H1 (cell line): ENCODE measurements around the gene LRRC19. TPM values are rescaled to one million over a fixed set of nuclear protein-coding genes. Genes with fewer than 3 reads are reported as not detected.

ENCODE experiments used
- CTCF ChIA-PET: fragments of 300-600 bp; sonication (Branson Sonifier 250); formaldehyde crosslinking; loops from one replicate; lab custom pipeline; 2021; ENCODE audit not compliant: partially characterized antibody; lab: Charles Lee
- POLR2A ChIA-PET: fragments of 300-600 bp; sonication (Branson Sonifier 250); formaldehyde crosslinking; loops from one replicate; lab custom pipeline; 2021; ENCODE audit warnings: inconsistent platforms; ENCODE audit not compliant: partially characterized antibody; lab: Charles Lee
- DNase-seq, 2 experiments: peaks; one replicate each; pipeline versions ENCODE4 v3.0.0 to v3.0.0-alpha.2; 2010 to 2022; ENCODE audit warnings: low spot score in 2 of 2, low read depth in 1 of 2, mixed read lengths in 1 of 2
- FAIRE-seq: peaks from 2 replicates; lab custom pipeline; 2011; peaks lifted over from hg19 to GRCh38; lab: Jason Lieb, UNC
- H2AFZ ChIP-seq: 2 replicates; pipeline ENCODE4 v1.8.1; 2012; ENCODE audit warnings: low read length, inconsistent platforms
- H2AK5ac ChIP-seq: 2 replicates; pipeline ENCODE4 v1.6.1; 2013; ENCODE audit warnings: low read depth, low read length
- H2BK120ac ChIP-seq: replicated peaks from 2 replicates; pipeline ENCODE3; 2013; ENCODE audit warnings: low read depth, low read length, inconsistent platforms
- H2BK12ac ChIP-seq: 2 replicates; pipeline ENCODE4 v1.6.1; 2013; ENCODE audit warnings: low read depth, low read length
- H2BK15ac ChIP-seq: 2 replicates; pipeline ENCODE4 v1.6.1; 2013; ENCODE audit warnings: low read length
- H2BK20ac ChIP-seq: 2 replicates; pipeline ENCODE4 v1.6.1; 2013; ENCODE audit warnings: low read length
- H2BK5ac ChIP-seq: 2 replicates; pipeline ENCODE4 v1.6.1; 2013; ENCODE audit warnings: low read depth, low read length
- H3K14ac ChIP-seq: 2 replicates; pipeline ENCODE4 v1.6.1; 2013; ENCODE audit warnings: inconsistent platforms; ENCODE audit not compliant: insufficient read length
- H3K18ac ChIP-seq: 2 replicates; pipeline ENCODE4 v1.6.1; 2013; ENCODE audit warnings: low read length; ENCODE audit errors: extremely low read depth
- H3K23ac ChIP-seq: 2 replicates; pipeline ENCODE4 v1.6.1; 2013; ENCODE audit warnings: inconsistent platforms; ENCODE audit not compliant: insufficient read length
- H3K23me2 ChIP-seq: 2 replicates; pipeline ENCODE4 v1.6.1; 2013; ENCODE audit warnings: low read depth, low read length
- H3K27ac ChIP-seq: 2 replicates; pipeline ENCODE4 v1.6.1; 2011; ENCODE audit warnings: low read depth, low read length, inconsistent platforms
- H3K27me3 ChIP-seq, 4 experiments: replicated peaks in 1 of 4; 1 replicate in 1 of 4; 2 replicates in 3 of 4; pipeline versions ENCODE4 v1.6.1 to v1.8.1; 2011 to 2013; ENCODE audit warnings: low read length in 3 of 4, mild to moderate bottlenecking in 3 of 4, inconsistent platforms in 2 of 4, mixed read lengths in 2 of 4, moderate library complexity in 1 of 4; ENCODE audit not compliant: control insufficient read depth in 3 of 4, insufficient read depth in 3 of 4; ENCODE audit errors: extremely low read depth in 1 of 4
- H3K36me3 ChIP-seq, 4 experiments: 2 replicates each; pipeline versions ENCODE4 v1.6.1 to v1.8.1; 2011 to 2013; ENCODE audit warnings: mild to moderate bottlenecking in 4 of 4, low read length in 3 of 4, moderate library complexity in 2 of 4, control low read depth in 1 of 4, inconsistent platforms in 1 of 4; ENCODE audit not compliant: insufficient read depth in 4 of 4, control insufficient read depth in 2 of 4
- H3K4ac ChIP-seq: replicated peaks from 2 replicates; pipeline ENCODE3; 2013; ENCODE audit warnings: low read length, low read depth, mixed read lengths, inconsistent platforms; ENCODE audit not compliant: insufficient read length
- H3K4me1 ChIP-seq, 4 experiments: replicated peaks in 1 of 4; 1 replicate in 1 of 4; 2 replicates in 3 of 4; pipeline versions ENCODE4 v1.6.1 to v1.8.1; 2011 to 2013; ENCODE audit warnings: low read length in 3 of 4, inconsistent platforms in 2 of 4, mixed read lengths in 1 of 4; ENCODE audit not compliant: insufficient read depth in 4 of 4, control insufficient read depth in 3 of 4
- H3K4me2 ChIP-seq, 2 experiments: 2 replicates each; pipeline versions ENCODE4 v1.6.1 to v1.8.1; 2011 to 2013; ENCODE audit warnings: low read depth in 2 of 2, low read length in 2 of 2, control low read depth in 1 of 2, inconsistent platforms in 1 of 2, mild to moderate bottlenecking in 1 of 2; ENCODE audit not compliant: insufficient read depth in 1 of 2
- H3K4me3 ChIP-seq, 4 experiments: fragments of 200-600, 300-600 bp in 1 of 4; sonication (generic), shearing (Covaris generic), sonication (Bioruptor Twin) in 1 of 4; 2 replicates each; pipeline versions ENCODE4 v1.5.1 to v1.8.1; 2011 to 2016; ENCODE audit warnings: low read length in 4 of 4, low read depth in 3 of 4, control low read depth in 2 of 4, inconsistent platforms in 2 of 4, mild to moderate bottlenecking in 2 of 4, mixed read lengths in 1 of 4, moderate library complexity in 1 of 4; ENCODE audit not compliant: insufficient read depth in 2 of 4; ENCODE audit errors: extremely low read depth in 1 of 4
- H3K56ac ChIP-seq: replicated peaks from 2 replicates; pipeline ENCODE3; 2013; ENCODE audit warnings: low read depth, mild to moderate bottlenecking, mixed read lengths, low read length, inconsistent platforms; ENCODE audit not compliant: insufficient read length
- H3K79me1 ChIP-seq: 2 replicates; pipeline ENCODE4 v1.6.1; 2013; ENCODE audit warnings: low read depth, low read length, control low read depth
- H3K79me2 ChIP-seq, 2 experiments: 2 replicates each; pipeline versions ENCODE4 v1.6.1 to v1.8.1; 2012 to 2013; ENCODE audit warnings: low read length in 2 of 2, mild to moderate bottlenecking in 2 of 2, inconsistent platforms in 1 of 2; ENCODE audit not compliant: insufficient read depth in 2 of 2, control insufficient read depth in 1 of 2
- H3K9ac ChIP-seq, 4 experiments: replicated peaks in 1 of 4; 1 replicate in 1 of 4; 2 replicates in 3 of 4; pipeline versions ENCODE4 v1.6.1 to v1.8.1; 2011 to 2013; ENCODE audit warnings: low read depth in 3 of 4, low read length in 3 of 4, control low read depth in 2 of 4, mild to moderate bottlenecking in 2 of 4, moderate library complexity in 2 of 4, inconsistent platforms in 1 of 4; ENCODE audit errors: extremely low read depth in 1 of 4
- H3K9me3 ChIP-seq, 2 experiments: 2 replicates each; pipeline versions ENCODE4 v1.6.1 to v1.8.1; 2012 to 2013; ENCODE audit warnings: mild to moderate bottlenecking in 2 of 2, moderate library complexity in 2 of 2, control low read depth in 1 of 2, inconsistent platforms in 1 of 2, low read depth in 1 of 2, low read length in 1 of 2, mixed read lengths in 1 of 2; ENCODE audit not compliant: insufficient read depth in 2 of 2
- H4K20me1 ChIP-seq, 2 experiments: replicated peaks in 1 of 2; 2 replicates each; pipeline versions ENCODE3 to v1.8.1; 2011 to 2013; ENCODE audit warnings: inconsistent platforms in 2 of 2, low read length in 2 of 2, mild to moderate bottlenecking in 1 of 2; ENCODE audit not compliant: insufficient read depth in 2 of 2, control insufficient read depth in 1 of 2
- H4K5ac ChIP-seq: 2 replicates; pipeline ENCODE4 v1.6.1; 2013; ENCODE audit warnings: low read length, low read depth, mixed read lengths, inconsistent platforms; ENCODE audit not compliant: insufficient read length
- H4K8ac ChIP-seq: 2 replicates; pipeline ENCODE4 v1.8.0; 2013; ENCODE audit warnings: mild to moderate bottlenecking, moderate library complexity, low read length, inconsistent platforms; ENCODE audit not compliant: insufficient read depth; ENCODE audit errors: extremely low read depth
- H4K91ac ChIP-seq: replicated peaks from 2 replicates; pipeline ENCODE3; 2013; ENCODE audit warnings: low read length, mixed read lengths, inconsistent platforms; ENCODE audit not compliant: insufficient read length
- CBX8 ChIP-seq: fragments of 300-800, 300-1000 bp; sonication (generic); IDR thresholded peaks from 2 replicates; pipeline ENCODE4 v1.7.1; 2016; ENCODE audit warnings: low read depth, low read length, borderline replicate concordance
- CHD1 ChIP-seq: IDR thresholded peaks from 2 replicates; pipeline ENCODE4 v1.6.1; 2012; ENCODE audit warnings: low read depth, low read length, improper control_type of control experiment
- CHD2 ChIP-seq: IDR thresholded peaks from 2 replicates; pipeline ENCODE4 v1.6.1; 2012; ENCODE audit warnings: low read length, improper control_type of control experiment
- CREB1 ChIP-seq: IDR thresholded peaks from 2 replicates; pipeline ENCODE4 v1.6.1; 2012; ENCODE audit warnings: inconsistent platforms
- JUN ChIP-seq: IDR thresholded peaks from 2 replicates; pipeline ENCODE4 v1.6.1; 2011; ENCODE audit warnings: low read depth, mild to moderate bottlenecking, improper control_type of control experiment, low read length
- POU5F1 ChIP-seq: IDR thresholded peaks from 2 replicates; pipeline ENCODE4 v1.6.1; 2011; ENCODE audit warnings: low read depth, mild to moderate bottlenecking, low read length, moderate library complexity
- SIX5 ChIP-seq: IDR thresholded peaks from 2 replicates; pipeline ENCODE4 v1.6.1; 2011; ENCODE audit warnings: mild to moderate bottlenecking, low read depth, low read length
- TAF7 ChIP-seq: optimal IDR thresholded peaks from 2 replicates; pipeline ENCODE3; 2011; ENCODE audit warnings: low read depth, mild to moderate bottlenecking, inconsistent platforms, low read length, moderate library complexity, borderline replicate concordance
- WGBS, 2 experiments: shearing (Covaris generic) in 1 of 2; methylation state at CpG; one replicate each; pipeline versions ENCODE4 v1.1.6 to v1.1.7; 2013 to 2015; ENCODE audit warnings: low lambda C conversion rate in 2 of 2, mixed read lengths in 2 of 2, inconsistent platforms in 1 of 2, low coverage in 1 of 2, missing lambda C conversion rate in 1 of 2; ENCODE audit not compliant: insufficient replicate concordance in 2 of 2, insufficient coverage in 1 of 2, insufficient read length in 1 of 2; ENCODE audit errors: extremely low coverage in 1 of 2, missing lambda C conversion rate in 1 of 2; 5-methylcytosine and 5-hydroxymethylcytosine counted together
- polyA plus RNA-seq, 7 experiments: library from polyadenylated mRNA; depleted of rRNA in 3 of 7; stranded (reverse) in 5 of 7; unstranded in 2 of 7; fragments of >200 nt in 5 of 7; fragments of 200-250 nt in 2 of 7; gene quantifications; 1 replicate in 5 of 7; 2 replicates in 1 of 7; 4 replicates in 1 of 7; pipeline versions ENCODE4 v1.2.1 to v1.2.3, GENCODE V29; 2011 to 2013; ENCODE audit warnings: missing spikeins in 2 of 7, mixed read lengths in 2 of 7
- total RNA-seq: library from RNA; stranded (reverse); fragmentation: NEBNext Ultra II Directional; extraction: Animal tissue kit (Norgen Biotek cat#: 25700); gene quantifications from 2 replicates; pipeline ENCODE4 v1.2.1, GENCODE V29; 2021

Gene LRRC19
- total and polyA plus RNA-seq, 2 of the 8 experiments (the other 6 are each of a cell fraction or from before 2014, with no cell fraction given), result not detected

- no peak overlapping the region for H3K9ac ChIP-seq
- no peak overlapping the region for H2BK12ac ChIP-seq
- H3K14ac ChIP-seq, result no peak overlapping the region
- H3K56ac ChIP-seq, result no peak overlapping the region
- H3K4me3 ChIP-seq, result no peak overlapping the region
- no peak overlapping the region for H3K4me2 ChIP-seq
- H2BK120ac ChIP-seq, result no peak overlapping the region
- no peaks in the 10 kb centered on the region for H3K9me3 ChIP-seq
- H2BK5ac ChIP-seq, result no peak overlapping the region
- H3K79me1 ChIP-seq, result no peaks in the 10 kb centered on the region
- FAIRE-seq, result no peak
- no peaks in the 10 kb centered on the region for H3K27me3 ChIP-seq
- POLR2A ChIA-PET, result interaction anchor here (0.8 to 1.0 kb wide), 2 partner anchors 25 to 80 kb away, joined by 3 read pairs; partner anchors contain the start of gene PLAA
- peaks cover 0 to 4% of the 10 kb centered on the region in 2 experiments; a peak in 1 of 4 replicates for H3K79me2 ChIP-seq
- no peak for DNase-seq
- no peak overlapping the region for H3K27ac ChIP-seq
- no peak overlapping the region for H4K91ac ChIP-seq
- peaks cover 4% of the 10 kb centered on the region for H3K23me2 ChIP-seq
- peaks cover 0 to 13% (median 8%) of the 10 kb centered on the region in 4 experiments; a peak in 5 of 7 replicates for H3K4me1 ChIP-seq
- no peak overlapping the region for H4K8ac ChIP-seq
- H2AK5ac ChIP-seq, result no peak overlapping the region
- TF ChIP-seq JUN (no peak), CBX8 (no peak), CREB1 (no peak), TAF7 (no peak), SIX5 (no peak), CHD1 (no peak), POU5F1 (no peak), CHD2 (no peak)
- no peak overlapping the region for H2AFZ ChIP-seq
- CTCF ChIA-PET, result interaction anchor here (0.8 to 1.3 kb wide), 3 partner anchors 25 to 80 kb away, joined by 3 to 4 read pairs (median 3); partner anchors contain the start of gene PLAA
- H4K5ac ChIP-seq, result no peak overlapping the region
- H3K36me3 ChIP-seq, result no peaks in the 10 kb centered on the region; a peak in 1 of 8 replicates
- no peak overlapping the region for H2BK15ac ChIP-seq
- no peak overlapping the region for H2BK20ac ChIP-seq
- no peaks in the 10 kb centered on the region for H4K20me1 ChIP-seq
- H3K18ac ChIP-seq, result no peak overlapping the region
- H3K4ac ChIP-seq, result no peak overlapping the region
- 93% methylated on average over 1 of the region's 1 CpG; no CpG with 5 or more reads in 1 of the 2 experiments for WGBS, 2 experiments
- H3K23ac ChIP-seq, result no peak overlapping the region
These were observed 33.8 kb downstream of the LRRC19 start for GRCh38 chr9:26971721-26972120.
